HCT116 (cell line): ENCODE data around the gene ELP2.

Experiments
- ATF3 ChIP-seq: IDR thresholded peaks from 2 replicates; pipeline ENCODE4 v1.6.1; 2012
- CTCF ChIP-seq, 3 experiments: fragments of 200-600 bp in 1 of 3; sonication (generic) in 1 of 3; IDR thresholded peaks in 2 of 3; conservative IDR thresholded peaks in 1 of 3; 2 replicates each; pipeline ENCODE4 v1.5.1; 2012 to 2017; ENCODE audit warnings: low read depth in 2 of 3, low read length in 2 of 3, antibody characterized with exemption in 1 of 3, borderline replicate concordance in 1 of 3, control low read depth in 1 of 3, mild to moderate bottlenecking in 1 of 3, mixed read lengths in 1 of 3, mixed run types in 1 of 3, moderate library complexity in 1 of 3; ENCODE audit not compliant: insufficient read depth in 1 of 3
- ELF1 ChIP-seq: IDR thresholded peaks from 2 replicates; pipeline ENCODE4 v1.6.1; 2012; ENCODE audit warnings: low read depth, borderline replicate concordance
- EZH2 ChIP-seq: fragments of 200-600 bp; sonication (generic); IDR thresholded peaks from 2 replicates; pipeline ENCODE4 v1.6.1; 2017; ENCODE audit warnings: antibody characterized with exemption, mixed run types
- JUND ChIP-seq: IDR thresholded peaks from 2 replicates; pipeline ENCODE4 v1.6.1; 2012
- POLR2A ChIP-seq: IDR thresholded peaks from 2 replicates; pipeline ENCODE4 v1.7.0; 2011; ENCODE audit warnings: borderline replicate concordance; ENCODE audit not compliant: insufficient read depth, insufficient read length; ENCODE audit errors: extremely low read depth
- POLR2AphosphoS5 ChIP-seq: IDR thresholded peaks from 2 replicates; pipeline ENCODE4 v1.6.1; 2011; ENCODE audit warnings: mild to moderate bottlenecking, low read depth, low read length, moderate library complexity
- RAD21 ChIP-seq: IDR thresholded peaks from 2 replicates; pipeline ENCODE4 v1.6.1; 2012; ENCODE audit warnings: low read depth, mild to moderate bottlenecking
- SRF ChIP-seq: IDR thresholded peaks from 2 replicates; pipeline ENCODE4 v1.6.1; 2012; ENCODE audit warnings: low read depth
- YY1 ChIP-seq: IDR thresholded peaks from 2 replicates; pipeline ENCODE4 v1.6.1; 2011; ENCODE audit warnings: low read length, low read depth, moderate library complexity, mild to moderate bottlenecking; ENCODE audit not compliant: insufficient replicate concordance; ENCODE audit errors: extremely low read depth
- ZFX ChIP-seq: fragments of 450-650 bp; IDR thresholded peaks from 2 replicates; pipeline ENCODE4 v1.6.1; 2017
- ZNF274 ChIP-seq: fragments of 200-500 bp; sonication (Bioruptor generic); IDR thresholded peaks from 2 replicates; pipeline ENCODE4 v1.6.1; 2014; ENCODE audit warnings: mild to moderate bottlenecking, low read depth, low read length, inconsistent platforms
- TF ChIP-seq, protein P1 (sequence below): IDR thresholded peaks from 2 replicates; pipeline ENCODE4 v1.6.1; 2012; ENCODE audit warnings: low read depth

DNA sequence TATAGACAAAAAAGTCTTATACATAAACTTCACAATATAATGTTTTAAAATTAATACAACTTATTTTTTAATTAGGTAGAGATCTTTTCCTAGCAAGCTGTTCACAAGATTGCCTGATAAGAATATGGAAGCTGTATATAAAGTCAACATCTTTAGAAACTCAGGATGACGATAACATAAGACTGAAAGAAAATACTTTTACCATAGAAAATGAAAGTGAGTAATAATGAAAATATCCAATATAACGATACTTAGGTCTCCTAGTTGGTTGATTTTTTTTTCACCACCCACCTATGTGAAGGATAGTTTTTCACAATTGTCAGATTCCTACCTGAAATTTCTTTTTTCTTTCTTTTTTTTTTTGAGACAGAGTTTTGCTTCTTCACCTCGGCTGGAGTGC, 13.1 kb downstream of the ELP2 start:
- no peak for TF ChIP-seq POLR2A
- TF ChIP-seq CTCF (IDR thresholded peaks at IDR 0.05 in 2 of 3, conservative IDR thresholded peaks at IDR 0.05 in 1 of 3; ENCODE audit: borderline replicate concordance in 1 of 3, insufficient read depth in 1 of 3, low read depth in 2 of 3, low read length in 2 of 3), result no peak
- no peak for TF ChIP-seq RAD21
- TF ChIP-seq POLR2AphosphoS5, result no peak
- no peak for TF ChIP-seq EZH2
- TF ChIP-seq ZNF274, result no peak
- TF ChIP-seq, protein P1, sequence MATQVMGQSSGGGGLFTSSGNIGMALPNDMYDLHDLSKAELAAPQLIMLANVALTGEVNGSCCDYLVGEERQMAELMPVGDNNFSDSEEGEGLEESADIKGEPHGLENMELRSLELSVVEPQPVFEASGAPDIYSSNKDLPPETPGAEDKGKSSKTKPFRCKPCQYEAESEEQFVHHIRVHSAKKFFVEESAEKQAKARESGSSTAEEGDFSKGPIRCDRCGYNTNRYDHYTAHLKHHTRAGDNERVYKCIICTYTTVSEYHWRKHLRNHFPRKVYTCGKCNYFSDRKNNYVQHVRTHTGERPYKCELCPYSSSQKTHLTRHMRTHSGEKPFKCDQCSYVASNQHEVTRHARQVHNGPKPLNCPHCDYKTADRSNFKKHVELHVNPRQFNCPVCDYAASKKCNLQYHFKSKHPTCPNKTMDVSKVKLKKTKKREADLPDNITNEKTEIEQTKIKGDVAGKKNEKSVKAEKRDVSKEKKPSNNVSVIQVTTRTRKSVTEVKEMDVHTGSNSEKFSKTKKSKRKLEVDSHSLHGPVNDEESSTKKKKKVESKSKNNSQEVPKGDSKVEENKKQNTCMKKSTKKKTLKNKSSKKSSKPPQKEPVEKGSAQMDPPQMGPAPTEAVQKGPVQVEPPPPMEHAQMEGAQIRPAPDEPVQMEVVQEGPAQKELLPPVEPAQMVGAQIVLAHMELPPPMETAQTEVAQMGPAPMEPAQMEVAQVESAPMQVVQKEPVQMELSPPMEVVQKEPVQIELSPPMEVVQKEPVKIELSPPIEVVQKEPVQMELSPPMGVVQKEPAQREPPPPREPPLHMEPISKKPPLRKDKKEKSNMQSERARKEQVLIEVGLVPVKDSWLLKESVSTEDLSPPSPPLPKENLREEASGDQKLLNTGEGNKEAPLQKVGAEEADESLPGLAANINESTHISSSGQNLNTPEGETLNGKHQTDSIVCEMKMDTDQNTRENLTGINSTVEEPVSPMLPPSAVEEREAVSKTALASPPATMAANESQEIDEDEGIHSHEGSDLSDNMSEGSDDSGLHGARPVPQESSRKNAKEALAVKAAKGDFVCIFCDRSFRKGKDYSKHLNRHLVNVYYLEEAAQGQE, result no peak
- no peak for TF ChIP-seq ZFX
- TF ChIP-seq ELF1, result no peak
- no peak for TF ChIP-seq ATF3
- no peak for TF ChIP-seq SRF
- no peak for TF ChIP-seq YY1
- no peak for TF ChIP-seq JUND
